G401 (cell line): ENCODE results near the gene ATXN10. TPM values are rescaled to one million over a fixed set of nuclear protein-coding genes. Genes with fewer than 3 reads are reported as not detected.
"Not testable (repeated sequence)": the region's sequence is repeated elsewhere in the genome, so short reads cannot be mapped to it uniquely, and the experiment has no call there.

Experiments used
- DNase-seq: peaks from one replicate; pipeline ENCODE4 v3.0.0-alpha.2; 2015; ENCODE audit warnings: low spot score
- in situ Hi-C: cut with HindIII; loops from 2 replicates; pipeline ENCODE4 v1.10.0; 2016; ENCODE audit warnings: low sequenced_read_pairs, mixed read lengths
- total RNA-seq: library from RNA; depleted of rRNA; stranded (reverse); fragments of >200 nt; shearing (Covaris generic); gene quantifications from 2 replicates; pipeline ENCODE4 v1.2.3, GENCODE V29; 2014; rRNA removed

The ATXN10 gene
- 38.5 and 112 TPM in 2 replicates for total RNA-seq

- in situ Hi-C loops: no loop called here
- DNase-seq: peak; percentile 64
Measured at GRCh38 chr22:45671783-45672563, at the start of gene ATXN10. Gene ATXN10 (plus strand): TSS chr22:45671834. CDS start chr22:45672064, 230 bp downstream.

GRCh38 chr22:45621836-45622600 is 49.6 kb upstream of the ATXN10 start:
- no peak for DNase-seq
- in situ Hi-C loops: no loop called here

GRCh38 chr22:45623464-45624145 is 48.0 kb upstream of the ATXN10 start:
- DNase-seq, in situ Hi-C loops: not testable (repeated sequence)

- DNase-seq: no peak
- in situ Hi-C loops: no loop called here
Measured at GRCh38 chr22:45626198-45626651, 45.4 kb upstream of the ATXN10 start.

GRCh38 chr22:45627489-45628233 is 44.0 kb upstream of the ATXN10 start:
- DNase-seq: no peak
- in situ Hi-C loops: no loop called here

- DNase-seq: no peak
- in situ Hi-C loops: no loop called here
Measured at GRCh38 chr22:45628515-45628914, 43.1 kb upstream of the ATXN10 start.

- DNase-seq: no peak
- in situ Hi-C loops: no loop called here
Measured at GRCh38 chr22:45629469-45630089, 42.1 kb upstream of the ATXN10 start.

GRCh38 chr22:45630436-45630835 is 41.2 kb upstream of the ATXN10 start:
- DNase-seq: no peak
- in situ Hi-C loops: no loop called here

GRCh38 chr22:45631140-45631840 is 40.3 kb upstream of the ATXN10 start:
- in situ Hi-C loops: no loop called here

GRCh38 chr22:45631841-45632238 is 39.8 kb upstream of the ATXN10 start:
- in situ Hi-C loops: no loop called here
- no peak for DNase-seq

More at GRCh38 chr22:45631140-45631840, 40.3 kb upstream of the ATXN10 start:
- no peak for DNase-seq

- in situ Hi-C loops: no loop called here
- DNase-seq: no peak
Measured at GRCh38 chr22:45632791-45633515, 38.7 kb upstream of the ATXN10 start.

GRCh38 chr22:45636683-45637082 is 35.0 kb upstream of the ATXN10 start:
- in situ Hi-C loops: no loop called here

GRCh38 chr22:45638197-45638596 is 33.4 kb upstream of the ATXN10 start:
- DNase-seq: no peak
- in situ Hi-C loops: no loop called here

More at GRCh38 chr22:45636683-45637082, 35.0 kb upstream of the ATXN10 start:
- DNase-seq: no peak

GRCh38 chr22:45638834-45639746 is 32.5 kb upstream of the ATXN10 start:
- DNase-seq: no peak
- in situ Hi-C loops: no loop called here

GRCh38 chr22:45639747-45640102 is 31.9 kb upstream of the ATXN10 start:
- in situ Hi-C loops: no loop called here
- DNase-seq: no peak

GRCh38 chr22:45640291-45640940 is 31.2 kb upstream of the ATXN10 start:
- in situ Hi-C loops: no loop called here
- DNase-seq: no peak
